Activated CD4-positive, alpha-beta T cell treated with anti-CD3 and anti-CD28 coated beads, Interleukin-2, amount 50 U/mL, for 24 hours (primary cell): ENCODE measurements around the gene SDC3.
"Not testable (repeated sequence)": the region's sequence is repeated elsewhere in the genome, so short reads cannot be mapped to it uniquely, and the experiment has no call there.

Source experiments
- DNase-seq, 2 donors: peaks; one replicate each; pipeline ENCODE4 v3.0.0-alpha.2; 2020; ENCODE audit warnings: low read depth in 1 of 2, low spot score in 1 of 2

The SDC3 gene

GRCh38 chr1:30877205-30877912 lies 31.2 kb downstream of the SDC3 start:
- DNase-seq = no peak

- no peak for DNase-seq
Observed at GRCh38 chr1:30876451-30877204, 31.9 kb downstream of the SDC3 start.

GRCh38 chr1:30875916-30876315 lies 32.6 kb downstream of the SDC3 start:
- DNase-seq = no peak

GRCh38 chr1:30875197-30875596 lies 33.4 kb downstream of the SDC3 start:
- no peak for DNase-seq

GRCh38 chr1:30874176-30874575 lies 34.4 kb downstream of the SDC3 start:
- no peak for DNase-seq

- DNase-seq = no peak
Observed at GRCh38 chr1:30872948-30873263, 35.7 kb downstream of the SDC3 start.

GRCh38 chr1:30872033-30872947 lies 36.3 kb downstream of the SDC3 start:
- no peak for DNase-seq

GRCh38 chr1:30871276-30871871 lies 37.2 kb downstream of the SDC3 start:
- DNase-seq = no peak

GRCh38 chr1:30870656-30871055 lies 37.9 kb downstream of the SDC3 start:
- DNase-seq = no peak

- no peak for DNase-seq
Observed at GRCh38 chr1:30870035-30870434, 38.5 kb downstream of the SDC3 start.

GRCh38 chr1:30868833-30869435 lies 39.6 kb downstream of the SDC3 start:
- DNase-seq = no peak

GRCh38 chr1:30868057-30868456 lies 40.5 kb downstream of the SDC3 start:
- DNase-seq = not testable (repeated sequence)

- no peak for DNase-seq
Observed at GRCh38 chr1:30867537-30867936, 41.0 kb downstream of the SDC3 start.

- DNase-seq = no peak
Observed at GRCh38 chr1:30866594-30866993, 42.0 kb downstream of the SDC3 start.

- no peak for DNase-seq
Observed at GRCh38 chr1:30864681-30865080, 43.9 kb downstream of the SDC3 start.

GRCh38 chr1:30863858-30864604 lies 44.5 kb downstream of the SDC3 start:
- DNase-seq = no peak

- DNase-seq = no peak
Observed at GRCh38 chr1:30860320-30860652, 48.3 kb downstream of the SDC3 start.

- no peak for DNase-seq
Observed at GRCh38 chr1:30857964-30858363, 50.6 kb downstream of the SDC3 start.

- no peak for DNase-seq
Observed at GRCh38 chr1:30857062-30857461, 51.5 kb downstream of the SDC3 start.

- DNase-seq = no peak
Observed at GRCh38 chr1:30856260-30856790, 52.2 kb downstream of the SDC3 start.
